ACC112 (cell line): ENCODE results near the gene MAPT.
"Not testable (repeated sequence)": the region's sequence is repeated elsewhere in the genome, so short reads cannot be mapped to it uniquely, and the experiment has no call there.

Source experiments
- H2AFZ ChIP-seq: fragments of 200-600 bp; sonication (generic); one replicate; pipeline ENCODE4 v1.6.0; 2017; ENCODE audit warnings: antibody characterized with exemption, low read length; ENCODE audit not compliant: unreplicated experiment
- H3K27ac ChIP-seq: fragments of 200-600 bp; sonication (generic); 2 replicates; pipeline ENCODE4 v1.5.1; 2014; ENCODE audit warnings: low read depth, mild to moderate bottlenecking, antibody characterized with exemption, low read length, moderate library complexity
- H3K27me3 ChIP-seq: fragments of 200-600 bp; sonication (generic); 2 replicates; pipeline ENCODE4 v1.6.1; 2014; ENCODE audit warnings: mild to moderate bottlenecking, antibody characterized with exemption, low read length, moderate library complexity, mixed read lengths; ENCODE audit not compliant: insufficient read depth
- H3K36me3 ChIP-seq: fragments of 200-600 bp; sonication (generic); 2 replicates; pipeline ENCODE4 v1.6.1; 2016; ENCODE audit warnings: mild to moderate bottlenecking, antibody characterized with exemption, low read length, moderate library complexity, mixed read lengths; ENCODE audit not compliant: insufficient read depth
- H3K4me1 ChIP-seq: fragments of 200-600 bp; sonication (generic); one replicate; pipeline ENCODE4 v1.6.1; 2016; ENCODE audit warnings: low read length, mixed read lengths; ENCODE audit not compliant: insufficient read depth, unreplicated experiment, control insufficient read depth
- H3K4me3 ChIP-seq: fragments of 200-600 bp; sonication (generic); 2 replicates; pipeline ENCODE4 v1.5.1; 2014; ENCODE audit warnings: mild to moderate bottlenecking, low read depth, low read length
- H3K79me2 ChIP-seq: fragments of 200-600 bp; sonication (generic); one replicate; pipeline ENCODE4 v1.6.0; 2016; ENCODE audit warnings: low read length; ENCODE audit not compliant: control insufficient read depth, unreplicated experiment, insufficient read depth

Gene MAPT

DNA sequence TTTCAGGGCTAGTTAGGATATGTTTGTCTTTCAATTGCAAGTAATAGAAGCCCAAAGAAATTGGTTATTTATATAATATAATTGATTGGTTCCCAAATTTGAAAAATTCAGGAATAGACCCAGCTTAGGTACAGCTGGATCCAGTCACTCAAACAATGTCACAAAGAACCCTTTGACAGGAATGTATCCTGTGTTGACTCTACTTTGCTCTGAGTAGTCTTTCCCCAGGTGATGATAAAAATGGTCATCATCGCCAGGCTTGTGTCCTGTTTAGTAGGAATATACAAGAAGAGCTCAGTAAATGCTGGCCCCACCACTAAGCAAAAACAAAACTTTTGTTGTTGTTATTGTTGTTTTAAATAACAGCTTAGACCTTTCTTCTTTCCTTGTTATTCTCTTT lies 35.0 kb downstream of the MAPT start:
- H2AFZ ChIP-seq: no peak overlapping the region
- no peaks in the 10 kb centered on the region for H3K36me3 ChIP-seq
- no peaks in the 10 kb centered on the region for H3K4me1 ChIP-seq

DNA sequence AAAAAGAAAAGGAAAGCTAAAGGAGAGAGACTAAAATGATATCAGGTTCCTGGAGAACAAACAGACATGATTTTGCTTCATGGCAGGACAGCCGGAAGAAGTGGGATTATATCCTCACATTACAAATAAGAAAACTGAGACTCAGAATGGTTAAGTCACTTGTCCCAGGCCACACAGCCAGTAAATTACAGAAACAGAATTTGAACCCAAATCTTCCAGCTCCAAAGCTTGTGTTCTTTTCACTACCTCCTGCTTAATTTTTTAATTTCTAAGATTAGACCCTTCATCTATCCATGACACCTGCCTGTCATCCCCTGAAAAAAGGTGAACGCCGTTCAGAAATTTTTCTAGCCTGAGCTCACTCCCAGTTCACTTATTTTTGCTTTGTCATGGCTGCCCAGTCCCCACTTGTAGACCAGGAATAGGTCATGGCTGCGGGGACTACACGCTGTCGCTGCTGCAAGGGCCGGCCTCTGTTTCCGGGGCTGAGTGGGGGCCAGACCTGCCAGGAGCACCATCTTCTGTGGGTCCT lies 36.1 kb downstream of the MAPT start:
- Histone ChIP-seq H3K27me3 (peaks cover 41% of the 10 kb centered on the region), H3K4me1 (no peaks in the 10 kb centered on the region), H3K4me3 (no peak overlapping the region), H3K79me2 (no peaks in the 10 kb centered on the region), H3K36me3 (no peaks in the 10 kb centered on the region), H3K27ac (no peak overlapping the region), H2AFZ (no peak overlapping the region)

More for the DNA sequence above, 35.0 kb downstream of the MAPT start:
- H3K4me3 ChIP-seq: no peak overlapping the region
- no peaks in the 10 kb centered on the region for H3K79me2 ChIP-seq
- peaks cover 41% of the 10 kb centered on the region for H3K27me3 ChIP-seq
- H3K27ac ChIP-seq: no peak overlapping the region

DNA sequence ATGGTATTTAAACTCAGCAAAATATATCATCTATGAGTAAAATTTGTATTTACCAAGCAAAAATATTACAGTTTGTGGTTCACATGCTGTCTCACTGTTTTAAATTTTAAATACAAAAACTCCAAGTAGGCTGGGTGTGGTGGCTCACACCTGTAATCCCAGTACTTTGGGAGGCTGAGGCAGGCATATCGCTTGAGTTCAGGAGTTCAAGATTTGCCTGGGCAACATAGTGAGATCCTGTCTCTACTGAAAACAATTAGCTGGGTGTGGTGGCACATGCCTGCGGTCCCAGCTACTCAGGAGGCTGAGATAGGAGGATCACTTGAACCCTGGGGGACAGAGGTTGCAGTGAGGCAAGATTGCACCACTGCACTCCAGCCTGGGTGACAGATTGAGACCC lies 37.3 kb downstream of the MAPT start:
- no peaks in the 10 kb centered on the region for H3K79me2 ChIP-seq
- no peak overlapping the region for H3K4me3 ChIP-seq
- no peak overlapping the region for H3K27ac ChIP-seq
- H2AFZ ChIP-seq: no peak overlapping the region
- no peaks in the 10 kb centered on the region for H3K36me3 ChIP-seq
- peaks cover 49% of the 10 kb centered on the region for H3K27me3 ChIP-seq
- no peaks in the 10 kb centered on the region for H3K4me1 ChIP-seq

DNA sequence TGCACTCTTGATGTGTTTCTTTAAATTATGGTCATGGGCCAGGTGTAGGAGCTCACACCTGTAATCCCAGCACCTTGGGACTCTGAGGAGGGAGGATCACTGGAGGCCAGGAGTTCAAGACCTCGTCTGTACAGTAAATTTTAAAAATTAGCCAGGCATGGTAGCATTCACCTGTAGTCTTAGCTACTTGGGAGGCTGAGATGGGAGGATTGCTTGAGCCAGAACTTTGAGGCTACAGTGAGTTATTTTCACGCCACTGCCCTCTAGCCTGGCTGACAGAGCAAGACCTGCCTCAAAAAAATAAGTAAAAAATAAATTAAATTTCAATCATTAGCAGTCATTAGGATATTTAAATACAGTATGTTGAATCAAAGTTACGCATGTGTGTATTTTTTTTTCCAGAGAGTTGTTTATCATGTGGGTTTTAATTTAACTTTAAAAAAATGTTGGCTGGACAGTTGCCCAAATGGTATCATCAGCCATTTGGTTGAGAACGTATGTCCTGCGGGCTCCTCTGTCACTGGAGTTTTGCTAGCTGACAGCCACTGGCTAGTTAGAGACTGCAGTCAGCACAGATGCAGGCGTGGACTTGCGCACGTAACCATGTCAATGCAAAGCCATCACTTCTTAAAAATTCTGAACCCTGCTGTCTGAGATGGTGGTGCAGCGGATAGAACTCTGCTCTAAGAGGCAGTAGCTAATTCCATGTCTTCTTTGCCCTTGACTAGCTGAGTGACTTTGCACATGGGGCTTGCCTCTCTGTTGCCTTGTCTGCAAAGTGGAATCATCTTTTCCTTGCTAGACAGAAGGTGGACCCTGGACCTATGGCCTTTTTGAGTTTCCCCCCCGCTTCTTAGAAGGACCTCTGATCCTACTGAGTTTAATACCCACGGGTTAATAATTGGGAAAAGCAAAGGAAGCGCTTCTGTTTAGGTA lies 40.0 kb downstream of the MAPT start:
- H3K4me1 ChIP-seq: no peaks in the 10 kb centered on the region
- H3K79me2 ChIP-seq: no peaks in the 10 kb centered on the region
- H3K36me3 ChIP-seq: no peaks in the 10 kb centered on the region
- no peak overlapping the region for H3K4me3 ChIP-seq
- H3K27ac ChIP-seq: no peak overlapping the region
- H2AFZ ChIP-seq: no peak overlapping the region
- peaks cover 69% of the 10 kb centered on the region for H3K27me3 ChIP-seq

- no peak overlapping the region for H3K4me3 ChIP-seq
- no peak overlapping the region for H2AFZ ChIP-seq
- H3K27ac ChIP-seq: no peak overlapping the region
- no peaks in the 10 kb centered on the region for H3K4me1 ChIP-seq
- H3K27me3 ChIP-seq: peaks cover 78% of the 10 kb centered on the region
- no peaks in the 10 kb centered on the region for H3K79me2 ChIP-seq
- no peaks in the 10 kb centered on the region for H3K36me3 ChIP-seq
These were observed 40.9 kb downstream of the MAPT start for GRCh38 chr17:45935197-45935709.

DNA sequence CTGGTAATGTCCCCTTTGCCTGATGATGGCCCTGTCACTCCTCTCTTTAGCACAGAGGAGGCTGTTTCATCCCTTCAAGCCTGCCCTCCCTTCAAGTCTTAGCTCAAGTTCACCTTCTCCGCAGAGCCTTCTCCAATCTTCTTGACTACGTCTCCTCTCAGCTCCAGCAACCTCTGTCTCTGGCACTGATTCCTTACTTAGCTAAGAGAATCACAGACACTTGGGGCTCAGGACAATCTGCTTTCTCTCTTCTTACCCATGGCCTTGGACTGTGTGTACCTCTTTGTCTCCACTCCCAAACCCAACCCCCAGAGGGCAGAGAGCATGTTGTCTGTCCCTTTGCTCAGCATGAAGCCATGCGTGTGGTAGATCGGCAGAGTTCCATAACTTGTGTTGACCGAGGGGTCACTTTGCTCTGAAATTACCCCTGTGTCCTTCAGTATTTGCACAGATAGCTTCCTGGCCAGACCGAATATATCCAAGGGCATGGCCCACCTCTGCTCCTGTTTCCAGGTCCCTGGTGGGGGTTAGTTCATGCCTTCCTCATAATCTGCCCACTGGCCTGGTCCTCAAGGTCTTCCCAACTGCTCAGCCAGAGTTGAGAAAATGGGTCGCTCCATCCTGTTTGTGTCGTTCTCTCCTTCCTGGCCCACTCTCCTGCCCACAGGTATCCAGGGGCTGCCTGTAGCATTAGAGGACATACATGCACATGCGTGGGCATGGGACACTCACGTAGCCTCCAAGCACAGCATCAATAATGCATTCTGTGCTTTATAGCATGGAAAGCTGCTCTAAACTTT lies 41.6 kb downstream of the MAPT start:
- Histone ChIP-seq H2AFZ (no peak overlapping the region), H3K79me2 (no peaks in the 10 kb centered on the region), H3K36me3 (no peaks in the 10 kb centered on the region), H3K27me3 (peaks cover 80% of the 10 kb centered on the region), H3K4me3 (no peak overlapping the region), H3K4me1 (no peaks in the 10 kb centered on the region), H3K27ac (no peak overlapping the region)

GRCh38 chr17:45936610-45937009 lies 42.3 kb downstream of the MAPT start:
- H3K27me3 ChIP-seq: peaks cover 78% of the 10 kb centered on the region
- no peaks in the 10 kb centered on the region for H3K4me1 ChIP-seq
- no peaks in the 10 kb centered on the region for H3K36me3 ChIP-seq
- no peak overlapping the region for H2AFZ ChIP-seq
- H3K4me3 ChIP-seq: no peak overlapping the region
- H3K27ac ChIP-seq: no peak overlapping the region
- no peaks in the 10 kb centered on the region for H3K79me2 ChIP-seq

GRCh38 chr17:45937186-45937585 lies 42.8 kb downstream of the MAPT start:
- peaks cover 78% of the 10 kb centered on the region for H3K27me3 ChIP-seq
- H3K79me2 ChIP-seq, H3K4me3 ChIP-seq, H3K4me1 ChIP-seq, H3K36me3 ChIP-seq, H2AFZ ChIP-seq, H3K27ac ChIP-seq: not testable (repeated sequence)

DNA sequence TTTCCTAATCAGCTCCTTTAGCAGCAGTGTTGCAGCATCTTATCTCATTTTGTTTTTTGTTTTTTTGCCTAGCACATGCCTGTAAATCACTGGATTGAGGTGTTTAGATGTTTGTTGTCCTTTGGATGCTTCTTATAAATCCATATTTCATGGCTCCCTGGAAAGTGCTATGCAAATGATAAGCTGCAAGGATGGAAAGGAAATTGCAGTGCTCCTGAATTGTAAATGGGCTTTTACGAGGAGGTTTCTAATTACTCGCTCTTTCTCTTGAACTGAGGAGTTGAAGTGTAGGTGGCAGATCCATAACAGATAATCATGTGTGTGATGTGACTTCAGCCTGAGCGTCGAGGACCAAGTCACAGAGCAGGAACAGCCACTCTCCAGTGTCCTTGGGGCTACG lies 45.0 kb downstream of the MAPT start:
- Histone ChIP-seq H2AFZ (no peak overlapping the region), H3K36me3 (no peaks in the 10 kb centered on the region), H3K27ac (no peak overlapping the region), H3K4me1 (no peaks in the 10 kb centered on the region), H3K4me3 (no peak overlapping the region), H3K27me3 (peaks cover 90% of the 10 kb centered on the region), H3K79me2 (no peaks in the 10 kb centered on the region)

- Histone ChIP-seq H3K36me3 (no peaks in the 10 kb centered on the region), H3K79me2 (no peaks in the 10 kb centered on the region), H3K27ac (no peak overlapping the region), H3K27me3 (peaks cover 90% of the 10 kb centered on the region), H3K4me1 (no peaks in the 10 kb centered on the region), H3K4me3 (no peak overlapping the region), H2AFZ (no peak overlapping the region)
These were observed 45.9 kb downstream of the MAPT start for GRCh38 chr17:45940293-45940692.
